HEK293 (cell line): Measurements from ENCODE around the gene PCSK6.

ENCODE experiments used
- CTCF ChIA-PET: fragments of 350-600 bp; formaldehyde crosslinking; extraction: SDS; loops from one replicate; lab custom pipeline; 2021; ENCODE audit warnings: antibody characterized with exemption; lab: Yijun Ruan, JAX
- POLR2A ChIA-PET: fragments of 300-600 bp; formaldehyde crosslinking; extraction: SDS; loops from one replicate; lab custom pipeline; 2020; ENCODE audit warnings: antibody characterized with exemption, inconsistent platforms; lab: Yijun Ruan, JAX
- H3K27ac ChIP-seq: fragments of 200-500 bp; sonication (Bioruptor generic); 2 replicates; pipeline ENCODE4 v1.5.1; 2014; ENCODE audit warnings: low read depth, low read length, control low read depth, inconsistent platforms; ENCODE audit errors: extremely low read depth
- H3K36me3 ChIP-seq, 2 experiments: fragments of 200-500 bp in 1 of 2; sonication (Bioruptor generic) in 1 of 2; 1 replicate in 1 of 2; 2 replicates in 1 of 2; pipeline ENCODE4 v1.5.1; 2014 to 2017; ENCODE audit warnings: inconsistent platforms in 2 of 2, low read length in 2 of 2; ENCODE audit not compliant: control insufficient read depth in 2 of 2, insufficient read depth in 1 of 2
- H3K4me1 ChIP-seq: fragments of 200-500 bp; sonication (Bioruptor generic); 2 replicates; pipeline ENCODE4 v1.5.1; 2014; ENCODE audit warnings: mild to moderate bottlenecking, low read length, inconsistent platforms; ENCODE audit not compliant: control insufficient read depth, insufficient read depth
- H3K4me3 ChIP-seq: 2 replicates; pipeline ENCODE4 v1.5.1; 2011; ENCODE audit warnings: low read depth, mild to moderate bottlenecking, control low read depth, low read length, moderate library complexity
- H3K9me3 ChIP-seq: fragments of 200-500 bp; sonication (Bioruptor generic); 2 replicates; pipeline ENCODE4 v1.5.1; 2014; ENCODE audit warnings: low read depth, low read length, inconsistent platforms; ENCODE audit not compliant: control insufficient read depth, insufficient read depth
- HOXA7 ChIP-seq: sonication (generic); formaldehyde crosslinking; IDR thresholded peaks from 2 replicates; pipeline ENCODE4 v1.8.1; 2022; ENCODE audit warnings: missing genetic modification reagents, borderline replicate concordance
- HOXC10 ChIP-seq: sonication (generic); formaldehyde crosslinking; IDR thresholded peaks from 2 replicates; pipeline ENCODE4 v1.8.1; 2023; ENCODE audit warnings: mild to moderate bottlenecking, missing genetic modification reagents
- KLF10 ChIP-seq: fragments of 450-650 bp; IDR thresholded peaks from 2 replicates; pipeline ENCODE4 v1.5.1; 2018; ENCODE audit warnings: missing biosample characterization, mild to moderate bottlenecking, missing genetic modification characterization
- KLF16 ChIP-seq: fragments of 450-650 bp; formaldehyde crosslinking; IDR thresholded peaks from 2 replicates; pipeline ENCODE4 v1.5.1; 2017; ENCODE audit warnings: missing biosample characterization, missing genetic modification characterization
- KLF7 ChIP-seq: fragments of 450-650 bp; formaldehyde crosslinking; IDR thresholded peaks from 2 replicates; pipeline ENCODE4 v1.5.1; 2016; ENCODE audit warnings: missing biosample characterization, missing genetic modification characterization, borderline replicate concordance
- SCRT2 ChIP-seq: fragments of 450-650 bp; formaldehyde crosslinking; IDR thresholded peaks from 2 replicates; pipeline ENCODE4 v1.5.1; 2016; ENCODE audit warnings: missing biosample characterization, missing genetic modification characterization
- ZIC2 ChIP-seq: fragments of 450-650 bp; formaldehyde crosslinking; IDR thresholded peaks from 2 replicates; pipeline ENCODE4 v1.5.1; 2016; ENCODE audit warnings: missing biosample characterization, missing genetic modification characterization
- ZNF221 ChIP-seq: fragments of 450-650 bp; formaldehyde crosslinking; IDR thresholded peaks from 2 replicates; pipeline ENCODE4 v1.5.1; 2017; ENCODE audit warnings: missing biosample characterization, missing genetic modification characterization, borderline replicate concordance
- ZNF629 ChIP-seq: fragments of 450-650 bp; formaldehyde crosslinking; IDR thresholded peaks from 2 replicates; pipeline ENCODE4 v1.5.1; 2017; ENCODE audit warnings: missing biosample characterization, missing genetic modification characterization
- ZNF677 ChIP-seq: fragments of 450-650 bp; IDR thresholded peaks from 2 replicates; pipeline ENCODE4 v1.5.0; 2018; ENCODE audit warnings: missing biosample characterization, mild to moderate bottlenecking, missing genetic modification characterization, moderate library complexity
- ZNF747 ChIP-seq: fragments of 450-650 bp; formaldehyde crosslinking; IDR thresholded peaks from 2 replicates; pipeline ENCODE4 v1.5.1; 2016; ENCODE audit warnings: missing biosample characterization, missing genetic modification characterization
- TF ChIP-seq, protein P1 (sequence below): fragments of 450-650 bp; formaldehyde crosslinking; IDR thresholded peaks from 2 replicates; pipeline ENCODE4 v1.5.1; 2016; ENCODE audit warnings: missing biosample characterization, missing genetic modification characterization, borderline replicate concordance
- TF ChIP-seq, protein P2 (sequence below): fragments of 450-650 bp; formaldehyde crosslinking; IDR thresholded peaks from 2 replicates; pipeline ENCODE4 v1.5.1; 2016; ENCODE audit warnings: missing biosample characterization, missing genetic modification characterization
- TF ChIP-seq, protein P3 (sequence below): fragments of 450-650 bp; IDR thresholded peaks from 2 replicates; pipeline ENCODE4 v1.5.1; 2018; ENCODE audit warnings: missing biosample characterization, mild to moderate bottlenecking, missing genetic modification characterization

PCSK6 gene

DNA sequence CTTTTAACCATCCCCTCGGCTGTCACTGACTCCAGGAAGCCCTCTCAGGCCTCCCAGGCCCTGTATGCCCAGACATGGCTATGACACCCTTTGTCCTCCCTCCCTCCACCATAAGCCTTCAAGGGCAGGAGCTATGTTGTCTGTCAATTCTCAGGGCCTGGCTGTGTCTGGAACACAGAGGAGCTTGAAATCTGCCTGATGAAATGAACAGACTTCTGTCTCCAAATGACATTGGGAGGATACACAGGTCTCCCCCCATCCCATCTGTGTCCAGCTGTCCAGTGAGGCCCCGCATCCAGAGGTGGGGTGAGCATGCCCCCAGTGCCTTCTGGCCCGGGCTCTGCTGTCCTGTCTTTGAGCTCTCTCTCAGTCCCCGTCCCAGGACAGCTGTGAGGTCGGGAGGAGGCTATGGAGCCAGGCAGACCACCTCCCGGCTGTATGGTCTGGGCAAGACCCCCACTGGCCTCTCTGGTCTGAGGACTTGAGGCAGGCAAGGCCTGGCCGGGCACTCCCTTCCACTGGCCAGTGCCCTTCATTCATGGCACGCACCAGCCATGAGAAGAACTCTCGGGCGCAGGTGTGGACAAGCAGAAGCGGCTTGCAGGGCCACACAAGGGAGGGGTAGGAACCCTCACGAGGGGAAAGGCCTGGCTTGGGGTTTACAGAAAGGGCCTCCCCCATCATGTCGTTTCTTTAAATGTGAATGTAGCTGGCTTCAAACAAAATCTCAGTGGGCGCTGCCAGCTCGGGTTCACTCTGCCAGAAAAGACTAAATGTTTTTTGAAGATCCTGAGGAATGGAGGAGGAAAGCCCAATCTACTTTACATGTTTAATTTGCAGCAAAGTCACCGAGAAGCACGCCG, 38.9 kb downstream of the PCSK6 start:
- no peak overlapping the region for H3K4me3 ChIP-seq
- TF ChIP-seq, protein P1, sequence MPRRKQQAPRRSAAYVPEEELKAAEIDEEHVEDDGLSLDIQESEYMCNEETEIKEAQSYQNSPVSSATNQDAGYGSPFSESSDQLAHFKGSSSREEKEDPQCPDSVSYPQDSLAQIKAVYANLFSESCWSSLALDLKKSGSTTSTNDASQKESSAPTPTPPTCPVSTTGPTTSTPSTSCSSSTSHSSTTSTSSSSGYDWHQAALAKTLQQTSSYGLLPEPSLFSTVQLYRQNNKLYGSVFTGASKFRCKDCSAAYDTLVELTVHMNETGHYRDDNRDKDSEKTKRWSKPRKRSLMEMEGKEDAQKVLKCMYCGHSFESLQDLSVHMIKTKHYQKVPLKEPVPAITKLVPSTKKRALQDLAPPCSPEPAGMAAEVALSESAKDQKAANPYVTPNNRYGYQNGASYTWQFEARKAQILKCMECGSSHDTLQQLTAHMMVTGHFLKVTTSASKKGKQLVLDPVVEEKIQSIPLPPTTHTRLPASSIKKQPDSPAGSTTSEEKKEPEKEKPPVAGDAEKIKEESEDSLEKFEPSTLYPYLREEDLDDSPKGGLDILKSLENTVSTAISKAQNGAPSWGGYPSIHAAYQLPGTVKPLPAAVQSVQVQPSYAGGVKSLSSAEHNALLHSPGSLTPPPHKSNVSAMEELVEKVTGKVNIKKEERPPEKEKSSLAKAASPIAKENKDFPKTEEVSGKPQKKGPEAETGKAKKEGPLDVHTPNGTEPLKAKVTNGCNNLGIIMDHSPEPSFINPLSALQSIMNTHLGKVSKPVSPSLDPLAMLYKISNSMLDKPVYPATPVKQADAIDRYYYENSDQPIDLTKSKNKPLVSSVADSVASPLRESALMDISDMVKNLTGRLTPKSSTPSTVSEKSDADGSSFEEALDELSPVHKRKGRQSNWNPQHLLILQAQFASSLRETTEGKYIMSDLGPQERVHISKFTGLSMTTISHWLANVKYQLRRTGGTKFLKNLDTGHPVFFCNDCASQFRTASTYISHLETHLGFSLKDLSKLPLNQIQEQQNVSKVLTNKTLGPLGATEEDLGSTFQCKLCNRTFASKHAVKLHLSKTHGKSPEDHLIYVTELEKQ (tag by site-specific recombination): no peak
- no peak for TF ChIP-seq ZNF677 (tag by site-specific recombination)
- no peaks in the 10 kb centered on the region for H3K9me3 ChIP-seq
- CTCF ChIA-PET: interaction anchor here (0.6 kb wide), 1 partner anchor 1590 kb away, joined by 3 read pairs; no protein-coding TSS in a partner anchor
- H3K36me3 ChIP-seq: peaks cover 0 to 3% of the 10 kb centered on the region in 2 experiments; a peak in 1 of 3 replicates
- H3K27ac ChIP-seq: no peak overlapping the region
- no peaks in the 10 kb centered on the region for H3K4me1 ChIP-seq
- POLR2A ChIA-PET: interaction anchor here (0.6 kb wide), 1 partner anchor 38 kb away, joined by 3 read pairs; no protein-coding TSS in a partner anchor

DNA sequence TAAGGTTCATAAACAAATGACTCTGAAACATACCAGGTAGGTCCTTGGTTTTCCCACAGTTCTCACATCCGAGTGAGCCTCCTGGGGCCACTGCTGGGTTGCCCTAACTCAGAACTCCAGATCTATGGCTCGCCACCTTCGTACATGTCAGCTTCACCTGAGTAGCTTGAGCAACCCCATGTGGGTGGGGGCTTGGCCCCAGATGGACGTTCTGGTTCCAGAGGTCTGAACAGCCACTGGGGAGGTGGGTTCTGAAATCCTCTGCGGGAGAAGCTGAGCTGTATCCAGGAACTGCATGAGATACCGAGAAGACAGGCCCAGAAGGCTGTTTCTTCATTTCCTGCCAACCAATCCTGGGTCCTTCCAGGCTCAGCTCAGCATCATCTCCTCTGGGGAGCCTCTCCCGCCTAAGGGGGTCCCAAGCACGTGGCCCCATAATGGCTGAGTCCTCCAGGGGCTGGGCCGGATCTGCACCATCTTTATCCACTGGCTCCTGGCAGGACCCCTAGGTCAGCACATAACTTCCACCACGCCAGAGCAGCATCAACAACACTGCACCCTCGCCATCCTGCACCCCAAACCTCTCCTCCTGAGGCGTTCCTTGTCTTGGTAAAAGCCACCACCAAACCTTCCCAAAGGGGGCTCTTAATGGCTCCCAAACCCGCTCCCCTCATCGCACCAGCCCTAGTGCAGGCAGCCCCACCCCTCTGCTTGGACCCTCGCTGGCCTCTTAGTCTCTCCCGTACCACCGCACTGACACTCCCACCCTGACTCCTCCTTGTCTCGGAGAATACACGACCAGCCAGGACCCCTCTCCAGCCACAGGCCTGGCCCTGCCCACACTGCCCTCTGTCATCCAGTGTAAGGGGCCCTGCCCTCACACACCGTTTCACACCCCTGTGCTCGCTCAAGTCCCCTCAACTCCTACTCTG, 39.8 kb downstream of the PCSK6 start:
- Histone ChIP-seq H3K9me3 (no peaks in the 10 kb centered on the region), H3K4me3 (no peak overlapping the region)
- ChIA-PET CTCF (no interaction called here), POLR2A (no interaction called here)
- no peak for TF ChIP-seq SCRT2 (tag by site-specific recombination)
- TF ChIP-seq, protein P2, sequence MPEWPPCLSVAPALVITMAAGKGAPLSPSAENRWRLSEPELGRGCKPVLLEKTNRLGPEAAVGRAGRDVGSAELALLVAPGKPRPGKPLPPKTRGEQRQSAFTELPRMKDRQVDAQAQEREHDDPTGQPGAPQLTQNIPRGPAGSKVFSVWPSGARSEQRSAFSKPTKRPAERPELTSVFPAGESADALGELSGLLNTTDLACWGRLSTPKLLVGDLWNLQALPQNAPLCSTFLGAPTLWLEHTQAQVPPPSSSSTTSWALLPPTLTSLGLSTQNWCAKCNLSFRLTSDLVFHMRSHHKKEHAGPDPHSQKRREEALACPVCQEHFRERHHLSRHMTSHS (tag by site-specific recombination): no peak
- TF ChIP-seq, all 188 proteins: peak for 0
- no peak overlapping the region for H3K27ac ChIP-seq
- H3K36me3 ChIP-seq: peaks cover 0 to 3% of the 10 kb centered on the region in 2 experiments; a peak in 1 of 3 replicates
- no peaks in the 10 kb centered on the region for H3K4me1 ChIP-seq

DNA sequence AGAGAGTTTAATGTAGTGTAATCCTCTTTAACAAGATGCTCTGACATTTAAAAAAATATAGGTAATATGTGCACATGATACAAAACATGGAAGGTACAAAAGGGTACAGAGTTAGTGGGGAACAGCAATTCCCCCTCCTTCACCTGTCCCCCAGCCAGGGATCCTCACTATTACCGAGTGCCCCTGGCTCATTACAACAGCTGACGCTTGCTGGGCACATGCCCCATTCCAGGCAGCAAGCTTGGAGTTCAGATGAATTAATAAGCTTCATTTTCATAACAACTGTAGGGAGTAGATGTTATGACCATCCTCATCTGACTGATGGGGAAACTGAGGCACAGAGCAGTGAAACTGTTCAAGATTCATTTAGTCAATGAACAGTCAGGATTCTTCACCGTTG, 41.2 kb downstream of the PCSK6 start:
- POLR2A ChIA-PET: no interaction called here
- CTCF ChIA-PET: no interaction called here
- Histone ChIP-seq H3K4me1 (no peaks in the 10 kb centered on the region), H3K9me3 (no peaks in the 10 kb centered on the region), H3K36me3 (peaks cover 0 to 8% of the 10 kb centered on the region in 2 experiments; a peak in 1 of 3 replicates), H3K27ac (no peak overlapping the region), H3K4me3 (no peak overlapping the region)
- TF ChIP-seq HOXA7 (CRISPR knock-in tag): no peak
- no peak for TF ChIP-seq ZNF629 (tag by site-specific recombination)
- TF ChIP-seq KLF10 (tag by site-specific recombination): no peak
- TF ChIP-seq ZIC2 (tag by site-specific recombination): no peak

DNA sequence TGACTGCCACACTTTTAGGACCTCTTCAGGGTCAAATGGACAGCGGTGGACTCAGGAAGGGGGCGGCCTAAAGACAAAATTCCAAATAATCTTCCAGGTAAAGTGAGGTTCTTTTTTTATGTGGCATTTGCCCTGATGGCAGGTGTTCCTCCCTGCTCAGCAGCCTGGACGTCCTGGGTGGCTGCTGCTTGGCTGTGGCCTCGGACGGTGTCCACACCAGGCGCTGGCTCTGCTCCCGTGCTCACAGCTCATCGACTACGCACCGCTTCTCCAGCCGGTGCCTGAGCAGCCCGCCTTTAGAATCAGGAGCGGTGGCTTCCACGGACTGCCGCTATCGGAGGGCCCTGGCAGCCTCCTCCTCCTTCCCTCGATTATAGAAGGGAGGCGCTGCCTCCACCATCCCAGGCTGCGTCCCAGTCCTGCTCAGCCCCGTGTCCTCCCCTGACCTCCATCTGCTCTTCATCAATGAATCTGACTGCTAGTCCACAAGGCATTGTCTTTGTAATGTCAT, 41.9 kb downstream of the PCSK6 start:
- CTCF ChIA-PET: no interaction called here
- POLR2A ChIA-PET: no interaction called here

More for the DNA sequence above, 41.9 kb downstream of the PCSK6 start:
- Histone ChIP-seq H3K4me3 (no peak overlapping the region), H3K4me1 (no peaks in the 10 kb centered on the region), H3K27ac (no peak overlapping the region), H3K36me3 (peaks cover 4 to 13% of the 10 kb centered on the region in 2 experiments; a peak in 2 of 3 replicates), H3K9me3 (no peaks in the 10 kb centered on the region)
- TF ChIP-seq KLF7 (tag by site-specific recombination): no peak
- TF ChIP-seq ZNF747 (tag by site-specific recombination): no peak
- TF ChIP-seq HOXC10: no peak
- TF ChIP-seq, protein P3, sequence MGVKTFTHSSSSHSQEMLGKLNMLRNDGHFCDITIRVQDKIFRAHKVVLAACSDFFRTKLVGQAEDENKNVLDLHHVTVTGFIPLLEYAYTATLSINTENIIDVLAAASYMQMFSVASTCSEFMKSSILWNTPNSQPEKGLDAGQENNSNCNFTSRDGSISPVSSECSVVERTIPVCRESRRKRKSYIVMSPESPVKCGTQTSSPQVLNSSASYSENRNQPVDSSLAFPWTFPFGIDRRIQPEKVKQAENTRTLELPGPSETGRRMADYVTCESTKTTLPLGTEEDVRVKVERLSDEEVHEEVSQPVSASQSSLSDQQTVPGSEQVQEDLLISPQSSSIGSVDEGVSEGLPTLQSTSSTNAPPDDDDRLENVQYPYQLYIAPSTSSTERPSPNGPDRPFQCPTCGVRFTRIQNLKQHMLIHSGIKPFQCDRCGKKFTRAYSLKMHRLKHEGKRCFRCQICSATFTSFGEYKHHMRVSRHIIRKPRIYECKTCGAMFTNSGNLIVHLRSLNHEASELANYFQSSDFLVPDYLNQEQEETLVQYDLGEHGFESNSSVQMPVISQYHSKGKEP (tag by site-specific recombination): no peak
- no peak for TF ChIP-seq ZNF629 (tag by site-specific recombination)
- TF ChIP-seq ZNF221 (tag by site-specific recombination): no peak
- no peak for TF ChIP-seq KLF16
